ENCODE results near the gene RNF207. TPM values are rescaled to one million over a fixed set of nuclear protein-coding genes. Genes with fewer than 3 reads are reported as not detected.

Gene RNF207
- total and polyA plus RNA-seq, 2 of the 13 experiments (the other 11 are each of a cell fraction or from before 2014, with no cell fraction given): 9.8 to 15.9 TPM

DNA sequence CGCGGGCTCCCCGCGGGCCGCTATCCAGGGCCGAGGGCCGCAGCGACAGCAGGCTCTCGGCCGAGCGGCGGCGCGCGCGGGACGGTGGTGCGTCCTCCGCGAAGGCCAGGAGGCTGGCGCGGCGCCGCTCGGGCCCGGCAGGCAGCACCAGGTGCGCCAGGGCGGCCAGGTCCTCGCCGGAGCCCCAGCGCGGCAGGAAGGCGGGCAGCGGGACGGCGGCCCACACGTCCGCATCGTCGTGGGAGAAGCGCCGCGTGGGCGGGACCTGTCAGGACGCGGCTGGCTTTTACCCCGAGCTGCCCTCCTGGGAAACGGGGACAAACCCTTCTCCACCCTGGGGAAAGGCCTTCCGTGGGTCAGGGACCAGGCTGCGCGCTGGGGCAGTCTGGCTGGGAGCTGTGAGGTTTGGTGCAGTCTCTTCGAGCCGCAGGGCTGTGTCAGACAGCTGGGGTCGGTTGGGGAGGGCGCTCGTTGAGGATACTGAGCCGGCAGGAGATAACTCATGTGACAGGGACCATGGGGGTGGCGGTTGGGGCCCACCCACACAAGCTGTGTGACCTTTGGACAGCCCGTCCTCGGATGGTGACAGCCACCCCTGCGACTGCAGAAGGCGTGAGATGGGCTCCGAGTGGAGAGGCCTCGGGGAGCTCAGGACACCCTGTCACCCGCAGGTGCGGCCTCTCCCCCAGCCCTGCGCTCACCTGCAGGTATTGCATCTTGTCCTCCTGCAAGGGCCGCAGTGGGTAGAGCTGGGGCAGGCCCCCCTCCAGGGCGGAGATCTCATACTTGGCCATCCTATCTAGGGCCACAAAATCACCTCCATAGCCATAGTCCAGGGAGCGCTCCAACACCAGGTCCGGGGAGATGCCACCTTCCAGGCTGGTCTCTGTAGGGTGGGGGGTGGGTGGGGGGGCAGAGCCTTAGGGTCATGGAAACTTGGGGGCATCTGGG, 44.1 kb downstream of the RNF207 start (continued):
- TF ChIP-seq, protein P1, sequence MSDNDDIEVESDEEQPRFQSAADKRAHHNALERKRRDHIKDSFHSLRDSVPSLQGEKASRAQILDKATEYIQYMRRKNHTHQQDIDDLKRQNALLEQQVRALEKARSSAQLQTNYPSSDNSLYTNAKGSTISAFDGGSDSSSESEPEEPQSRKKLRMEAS (IDR thresholded peaks at IDR 0.05): peak; percentile 8; the same call in 1 of the 2 replicates
- TF ChIP-seq, protein P2, sequence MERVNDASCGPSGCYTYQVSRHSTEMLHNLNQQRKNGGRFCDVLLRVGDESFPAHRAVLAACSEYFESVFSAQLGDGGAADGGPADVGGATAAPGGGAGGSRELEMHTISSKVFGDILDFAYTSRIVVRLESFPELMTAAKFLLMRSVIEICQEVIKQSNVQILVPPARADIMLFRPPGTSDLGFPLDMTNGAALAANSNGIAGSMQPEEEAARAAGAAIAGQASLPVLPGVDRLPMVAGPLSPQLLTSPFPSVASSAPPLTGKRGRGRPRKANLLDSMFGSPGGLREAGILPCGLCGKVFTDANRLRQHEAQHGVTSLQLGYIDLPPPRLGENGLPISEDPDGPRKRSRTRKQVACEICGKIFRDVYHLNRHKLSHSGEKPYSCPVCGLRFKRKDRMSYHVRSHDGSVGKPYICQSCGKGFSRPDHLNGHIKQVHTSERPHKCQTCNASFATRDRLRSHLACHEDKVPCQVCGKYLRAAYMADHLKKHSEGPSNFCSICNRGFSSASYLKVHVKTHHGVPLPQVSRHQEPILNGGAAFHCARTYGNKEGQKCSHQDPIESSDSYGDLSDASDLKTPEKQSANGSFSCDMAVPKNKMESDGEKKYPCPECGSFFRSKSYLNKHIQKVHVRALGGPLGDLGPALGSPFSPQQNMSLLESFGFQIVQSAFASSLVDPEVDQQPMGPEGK (CRISPR knock-in tag; IDR thresholded peaks at IDR 0.05): peak; percentile 87
- 0 out of 2 replicates have a peak, but pooled peaks have one; percentile 3 for TF ChIP-seq ZNF777 (CRISPR knock-in tag; IDR thresholded peaks at IDR 0.05)
- TF ChIP-seq ZBTB7B (CRISPR knock-in tag; IDR thresholded peaks at IDR 0.05): 0 out of 2 replicates have a peak, but pooled peaks have one; percentile 22
- TF ChIP-seq KMT2B (CRISPR knock-in tag; IDR thresholded peaks at IDR 0.05): no peak
- TF ChIP-seq, protein P3, sequence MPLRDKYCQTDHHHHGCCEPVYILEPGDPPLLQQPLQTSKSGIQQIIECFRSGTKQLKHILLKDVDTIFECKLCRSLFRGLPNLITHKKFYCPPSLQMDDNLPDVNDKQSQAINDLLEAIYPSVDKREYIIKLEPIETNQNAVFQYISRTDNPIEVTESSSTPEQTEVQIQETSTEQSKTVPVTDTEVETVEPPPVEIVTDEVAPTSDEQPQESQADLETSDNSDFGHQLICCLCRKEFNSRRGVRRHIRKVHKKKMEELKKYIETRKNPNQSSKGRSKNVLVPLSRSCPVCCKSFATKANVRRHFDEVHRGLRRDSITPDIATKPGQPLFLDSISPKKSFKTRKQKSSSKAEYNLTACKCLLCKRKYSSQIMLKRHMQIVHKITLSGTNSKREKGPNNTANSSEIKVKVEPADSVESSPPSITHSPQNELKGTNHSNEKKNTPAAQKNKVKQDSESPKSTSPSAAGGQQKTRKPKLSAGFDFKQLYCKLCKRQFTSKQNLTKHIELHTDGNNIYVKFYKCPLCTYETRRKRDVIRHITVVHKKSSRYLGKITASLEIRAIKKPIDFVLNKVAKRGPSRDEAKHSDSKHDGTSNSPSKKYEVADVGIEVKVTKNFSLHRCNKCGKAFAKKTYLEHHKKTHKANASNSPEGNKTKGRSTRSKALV (CRISPR knock-in tag; IDR thresholded peaks at IDR 0.05): peak; percentile 83
- 0 out of 2 replicates have a peak, but pooled peaks have one; percentile 26 for TF ChIP-seq HIVEP1 (CRISPR knock-in tag; IDR thresholded peaks at IDR 0.05)
- TF ChIP-seq, protein P4, sequence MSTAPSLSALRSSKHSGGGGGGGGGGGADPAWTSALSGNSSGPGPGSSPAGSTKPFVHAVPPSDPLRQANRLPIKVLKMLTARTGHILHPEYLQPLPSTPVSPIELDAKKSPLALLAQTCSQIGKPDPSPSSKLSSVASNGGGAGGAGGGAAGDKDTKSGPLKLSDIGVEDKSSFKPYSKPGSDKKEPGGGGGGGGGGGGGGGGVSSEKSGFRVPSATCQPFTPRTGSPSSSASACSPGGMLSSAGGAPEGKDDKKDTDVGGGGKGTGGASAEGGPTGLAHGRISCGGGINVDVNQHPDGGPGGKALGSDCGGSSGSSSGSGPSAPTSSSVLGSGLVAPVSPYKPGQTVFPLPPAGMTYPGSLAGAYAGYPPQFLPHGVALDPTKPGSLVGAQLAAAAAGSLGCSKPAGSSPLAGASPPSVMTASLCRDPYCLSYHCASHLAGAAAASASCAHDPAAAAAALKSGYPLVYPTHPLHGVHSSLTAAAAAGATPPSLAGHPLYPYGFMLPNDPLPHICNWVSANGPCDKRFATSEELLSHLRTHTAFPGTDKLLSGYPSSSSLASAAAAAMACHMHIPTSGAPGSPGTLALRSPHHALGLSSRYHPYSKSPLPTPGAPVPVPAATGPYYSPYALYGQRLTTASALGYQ (CRISPR knock-in tag; IDR thresholded peaks at IDR 0.05): no peak
- TF ChIP-seq, protein P5, sequence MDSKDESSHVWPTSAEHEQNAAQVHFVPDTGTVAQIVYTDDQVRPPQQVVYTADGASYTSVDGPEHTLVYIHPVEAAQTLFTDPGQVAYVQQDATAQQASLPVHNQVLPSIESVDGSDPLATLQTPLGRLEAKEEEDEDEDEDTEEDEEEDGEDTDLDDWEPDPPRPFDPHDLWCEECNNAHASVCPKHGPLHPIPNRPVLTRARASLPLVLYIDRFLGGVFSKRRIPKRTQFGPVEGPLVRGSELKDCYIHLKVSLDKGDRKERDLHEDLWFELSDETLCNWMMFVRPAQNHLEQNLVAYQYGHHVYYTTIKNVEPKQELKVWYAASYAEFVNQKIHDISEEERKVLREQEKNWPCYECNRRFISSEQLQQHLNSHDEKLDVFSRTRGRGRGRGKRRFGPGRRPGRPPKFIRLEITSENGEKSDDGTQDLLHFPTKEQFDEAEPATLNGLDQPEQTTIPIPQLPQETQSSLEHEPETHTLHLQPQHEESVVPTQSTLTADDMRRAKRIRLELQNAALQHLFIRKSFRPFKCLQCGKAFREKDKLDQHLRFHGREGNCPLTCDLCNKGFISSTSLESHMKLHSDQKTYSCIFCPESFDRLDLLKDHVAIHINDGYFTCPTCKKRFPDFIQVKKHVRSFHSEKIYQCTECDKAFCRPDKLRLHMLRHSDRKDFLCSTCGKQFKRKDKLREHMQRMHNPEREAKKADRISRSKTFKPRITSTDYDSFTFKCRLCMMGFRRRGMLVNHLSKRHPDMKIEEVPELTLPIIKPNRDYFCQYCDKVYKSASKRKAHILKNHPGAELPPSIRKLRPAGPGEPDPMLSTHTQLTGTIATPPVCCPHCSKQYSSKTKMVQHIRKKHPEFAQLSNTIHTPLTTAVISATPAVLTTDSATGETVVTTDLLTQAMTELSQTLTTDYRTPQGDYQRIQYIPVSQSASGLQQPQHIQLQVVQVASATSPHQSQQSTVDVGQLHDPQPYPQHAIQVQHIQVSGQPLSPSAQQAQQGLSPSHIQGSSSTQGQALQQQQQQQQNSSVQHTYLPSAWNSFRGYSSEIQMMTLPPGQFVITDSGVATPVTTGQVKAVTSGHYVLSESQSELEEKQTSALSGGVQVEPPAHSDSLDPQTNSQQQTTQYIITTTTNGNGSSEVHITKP (CRISPR knock-in tag; IDR thresholded peaks at IDR 0.05; ENCODE audit: low read depth): 0 out of 2 replicates have a peak, but pooled peaks have one; percentile 39
- no peak for TF ChIP-seq FOXA3 (CRISPR knock-in tag; IDR thresholded peaks at IDR 0.05)
- peak; percentile 27; the same call in 1 of the 2 replicates for TF ChIP-seq MTA1 (CRISPR knock-in tag; IDR thresholded peaks at IDR 0.05; ENCODE audit: borderline replicate concordance)
- no peak for TF ChIP-seq ZNF562 (CRISPR knock-in tag; IDR thresholded peaks at IDR 0.05; ENCODE audit: borderline replicate concordance)
- TF ChIP-seq TSC22D2 (CRISPR knock-in tag; IDR thresholded peaks at IDR 0.05; ENCODE audit: borderline replicate concordance): no peak
